NCI-H69 (cell line): Measurements from ENCODE around the gene C17orf100.
A peak's percentile ranks its signal among the peaks of the same experiment; 100 is the strongest.

ENCODE experiments used
- DNase-seq: peaks from one replicate; lab custom pipeline; 2025; lab: John Stamatoyannopoulos, UW

The C17orf100 gene

GRCh38 chr17:6669479-6670212 is 18.1 kb downstream of the C17orf100 start:
- peak; percentile 5 for DNase-seq

- DNase-seq = no peak
These were observed 19.0 kb downstream of the C17orf100 start for GRCh38 chr17:6670571-6670970.

- peak; percentile 12 for DNase-seq
These were observed 19.4 kb downstream of the C17orf100 start for GRCh38 chr17:6670999-6671398.

GRCh38 chr17:6671431-6671830 is 19.9 kb downstream of the C17orf100 start:
- DNase-seq = no peak

GRCh38 chr17:6674586-6674985 is 23.0 kb downstream of the C17orf100 start:
- DNase-seq = no peak

GRCh38 chr17:6675201-6675825 is 23.8 kb downstream of the C17orf100 start:
- DNase-seq = no peak

GRCh38 chr17:6676802-6677157 is 25.2 kb downstream of the C17orf100 start:
- DNase-seq = no peak

GRCh38 chr17:6677158-6677831 is 25.7 kb downstream of the C17orf100 start:
- DNase-seq = no peak

- DNase-seq = no peak
These were observed 26.4 kb downstream of the C17orf100 start for GRCh38 chr17:6677946-6678345.

GRCh38 chr17:6679241-6679640 is 27.7 kb downstream of the C17orf100 start:
- no peak for DNase-seq

GRCh38 chr17:6681176-6681575 is 29.6 kb downstream of the C17orf100 start:
- DNase-seq = no peak

GRCh38 chr17:6681671-6682070 is 30.1 kb downstream of the C17orf100 start:
- DNase-seq = no peak

- DNase-seq = no peak
These were observed 30.8 kb downstream of the C17orf100 start for GRCh38 chr17:6682339-6682738.

GRCh38 chr17:6683081-6683684 is 31.6 kb downstream of the C17orf100 start:
- DNase-seq = peak; percentile 62

- DNase-seq = no peak
These were observed 32.3 kb downstream of the C17orf100 start for GRCh38 chr17:6683730-6684459.

GRCh38 chr17:6684460-6684783 is 32.9 kb downstream of the C17orf100 start:
- DNase-seq = no peak

- DNase-seq = no peak
These were observed 33.6 kb downstream of the C17orf100 start for GRCh38 chr17:6684881-6685767.

- DNase-seq = peak; percentile 74
These were observed 34.5 kb downstream of the C17orf100 start for GRCh38 chr17:6686026-6686425.

GRCh38 chr17:6688944-6689343 is 37.4 kb downstream of the C17orf100 start:
- DNase-seq = no peak

- no peak for DNase-seq
These were observed 39.1 kb downstream of the C17orf100 start for GRCh38 chr17:6690641-6691040.

- no peak for DNase-seq
These were observed 40.0 kb downstream of the C17orf100 start for GRCh38 chr17:6691546-6691945.
